OCI-LY1 (cell line): ENCODE measurements around the gene TGFBR2.

Experiments
- EZH2 ChIP-seq: fragments of 200-600 bp; sonication (generic), shearing (Covaris generic); IDR thresholded peaks from 2 replicates; pipeline ENCODE4 v1.8.0; 2017; ENCODE audit warnings: borderline replicate concordance, mixed run types, mild to moderate bottlenecking, antibody characterized with exemption, low read length, moderate library complexity, mixed read lengths
- TF ChIP-seq, protein P1 (sequence below): fragments of 200-600 bp; sonication (generic), shearing (Covaris generic); IDR thresholded peaks from 2 replicates; pipeline ENCODE4 v1.5.1; 2017; ENCODE audit warnings: mild to moderate bottlenecking, antibody characterized with exemption, low read length, moderate library complexity, mixed read lengths

DNA sequence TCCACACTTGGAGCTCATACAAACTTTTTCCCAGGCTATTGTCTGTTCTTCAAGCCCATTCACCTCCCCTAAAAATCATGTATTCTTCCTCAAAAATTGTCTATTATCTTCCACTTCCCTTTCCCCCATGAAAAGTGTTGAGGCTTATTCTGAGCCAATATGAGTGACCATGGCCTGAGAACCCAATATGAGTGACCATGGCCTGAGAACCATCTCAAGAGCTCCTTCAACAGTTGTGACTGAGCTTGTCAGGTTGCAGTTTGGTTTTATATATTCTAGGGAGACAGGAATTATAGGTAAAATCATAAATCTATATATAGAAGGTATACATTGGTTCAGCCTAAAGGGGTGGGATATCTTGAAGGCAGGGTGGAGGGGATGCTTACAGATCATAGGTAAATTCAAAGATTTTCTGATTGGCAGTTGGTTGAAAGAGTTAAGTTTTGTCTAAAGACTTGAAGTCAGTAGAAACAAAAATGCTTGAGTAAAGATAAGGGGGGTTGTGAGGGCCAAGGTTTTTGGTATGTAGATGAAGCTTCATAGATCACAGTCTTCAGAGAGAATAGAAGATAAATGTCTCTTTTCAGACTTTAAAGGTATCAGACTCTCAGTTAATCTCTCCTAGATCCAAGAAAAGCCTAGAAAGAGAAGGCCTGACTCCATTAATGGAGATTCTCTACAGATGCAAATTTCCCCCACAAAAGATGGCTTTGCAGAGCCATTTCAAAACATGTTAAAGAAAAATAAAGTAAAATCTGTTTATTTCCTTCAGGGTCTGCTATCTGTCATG is 95.8 kb downstream of the TGFBR2 start:
- TF ChIP-seq, protein P1, sequence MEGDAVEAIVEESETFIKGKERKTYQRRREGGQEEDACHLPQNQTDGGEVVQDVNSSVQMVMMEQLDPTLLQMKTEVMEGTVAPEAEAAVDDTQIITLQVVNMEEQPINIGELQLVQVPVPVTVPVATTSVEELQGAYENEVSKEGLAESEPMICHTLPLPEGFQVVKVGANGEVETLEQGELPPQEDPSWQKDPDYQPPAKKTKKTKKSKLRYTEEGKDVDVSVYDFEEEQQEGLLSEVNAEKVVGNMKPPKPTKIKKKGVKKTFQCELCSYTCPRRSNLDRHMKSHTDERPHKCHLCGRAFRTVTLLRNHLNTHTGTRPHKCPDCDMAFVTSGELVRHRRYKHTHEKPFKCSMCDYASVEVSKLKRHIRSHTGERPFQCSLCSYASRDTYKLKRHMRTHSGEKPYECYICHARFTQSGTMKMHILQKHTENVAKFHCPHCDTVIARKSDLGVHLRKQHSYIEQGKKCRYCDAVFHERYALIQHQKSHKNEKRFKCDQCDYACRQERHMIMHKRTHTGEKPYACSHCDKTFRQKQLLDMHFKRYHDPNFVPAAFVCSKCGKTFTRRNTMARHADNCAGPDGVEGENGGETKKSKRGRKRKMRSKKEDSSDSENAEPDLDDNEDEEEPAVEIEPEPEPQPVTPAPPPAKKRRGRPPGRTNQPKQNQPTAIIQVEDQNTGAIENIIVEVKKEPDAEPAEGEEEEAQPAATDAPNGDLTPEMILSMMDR, result no peak
- no peak for TF ChIP-seq EZH2
